B cell (primary cell): Measurements from ENCODE around the gene CUZD1.

Experiments used
- EZH2 ChIP-seq: IDR thresholded peaks from 2 replicates; pipeline ENCODE4 v1.6.1; 2012; ENCODE audit warnings: borderline replicate concordance, low read depth, mild to moderate bottlenecking, moderate library complexity, low read length; ENCODE audit not compliant: insufficient read depth, poor library complexity, severe bottlenecking
- TF ChIP-seq, protein P1 (sequence below): fragments of 200-600 bp; IDR thresholded peaks from one replicate; pipeline ENCODE4 v1.8.0; 2022; ENCODE audit warnings: antibody characterized with exemption, mild to moderate bottlenecking

GRCh38 chr10:122827302-122827701 lies 18.4 kb downstream of the CUZD1 start:
- TF ChIP-seq, protein P1, sequence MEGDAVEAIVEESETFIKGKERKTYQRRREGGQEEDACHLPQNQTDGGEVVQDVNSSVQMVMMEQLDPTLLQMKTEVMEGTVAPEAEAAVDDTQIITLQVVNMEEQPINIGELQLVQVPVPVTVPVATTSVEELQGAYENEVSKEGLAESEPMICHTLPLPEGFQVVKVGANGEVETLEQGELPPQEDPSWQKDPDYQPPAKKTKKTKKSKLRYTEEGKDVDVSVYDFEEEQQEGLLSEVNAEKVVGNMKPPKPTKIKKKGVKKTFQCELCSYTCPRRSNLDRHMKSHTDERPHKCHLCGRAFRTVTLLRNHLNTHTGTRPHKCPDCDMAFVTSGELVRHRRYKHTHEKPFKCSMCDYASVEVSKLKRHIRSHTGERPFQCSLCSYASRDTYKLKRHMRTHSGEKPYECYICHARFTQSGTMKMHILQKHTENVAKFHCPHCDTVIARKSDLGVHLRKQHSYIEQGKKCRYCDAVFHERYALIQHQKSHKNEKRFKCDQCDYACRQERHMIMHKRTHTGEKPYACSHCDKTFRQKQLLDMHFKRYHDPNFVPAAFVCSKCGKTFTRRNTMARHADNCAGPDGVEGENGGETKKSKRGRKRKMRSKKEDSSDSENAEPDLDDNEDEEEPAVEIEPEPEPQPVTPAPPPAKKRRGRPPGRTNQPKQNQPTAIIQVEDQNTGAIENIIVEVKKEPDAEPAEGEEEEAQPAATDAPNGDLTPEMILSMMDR: no peak
- no peak for TF ChIP-seq EZH2
